ENCODE data around the gene MCIDAS. TPM values are rescaled to one million over a fixed set of nuclear protein-coding genes. Genes with fewer than 3 reads are reported as not detected.

The MCIDAS gene
- total RNA-seq, 1 experiment from 2014 or later = 6.4 TPM

DNA sequence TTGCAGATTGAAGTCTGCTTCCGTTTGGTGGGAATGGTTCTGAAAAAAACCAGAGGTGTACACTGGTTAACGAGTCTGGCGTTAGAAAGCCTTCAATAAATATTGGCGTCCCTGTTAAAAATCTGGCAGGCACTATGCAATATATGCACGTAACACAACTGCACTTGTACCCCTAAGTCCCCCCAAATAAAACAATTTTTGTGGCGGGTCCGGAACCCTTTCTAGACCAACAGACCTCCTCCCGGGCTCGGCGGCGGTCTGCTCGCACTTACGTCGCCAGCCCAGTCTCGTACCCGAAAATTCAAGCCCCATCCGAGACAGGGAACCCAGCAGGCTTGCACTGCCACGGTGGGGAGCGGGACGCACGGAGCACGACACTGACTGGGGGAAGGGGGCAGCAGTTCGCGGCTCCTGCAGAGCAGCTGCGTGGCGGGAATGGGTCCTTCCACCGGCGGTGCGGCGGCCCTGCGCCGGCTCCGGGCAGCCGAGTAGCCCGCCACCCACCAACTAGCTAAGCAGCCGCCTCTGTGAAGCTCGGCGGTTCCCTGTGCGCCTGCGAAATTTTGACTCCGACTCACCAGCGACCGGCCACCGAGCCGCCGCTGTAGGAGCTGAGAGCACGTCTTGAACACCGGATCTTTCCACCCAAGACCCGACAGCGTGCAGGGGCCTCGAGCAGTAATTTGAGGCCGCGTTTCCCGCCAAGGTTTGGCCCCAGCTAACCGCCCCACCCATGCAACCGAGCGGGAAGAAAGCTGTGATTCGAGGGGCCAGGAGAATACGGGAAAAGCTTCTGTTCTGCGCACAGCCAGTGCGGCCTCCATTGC, 3.9 kb downstream of the MCIDAS start:
- peaks cover 3% of the 10 kb centered on the region; the same call in 1 of the 2 replicates for H3K79me2 ChIP-seq (ENCODE audit: insufficient read depth, low read length)
- no peaks in the 10 kb centered on the region for H4K20me1 ChIP-seq (ENCODE audit: insufficient read depth)
- H3K9me3 ChIP-seq (ENCODE audit: control insufficient read depth in 1 of 2, insufficient read depth in 1 of 2, low read depth in 1 of 2, low read length in 2 of 2) = no peaks in the 10 kb centered on the region
- ChIA-PET CTCF (no interaction called here), POLR2A (no interaction called here), RAD21 (ENCODE audit: low non-redundant PET in 1 of 2, low total read pairs in 2 of 2, uncharacterized antibody in 2 of 2, unreplicated experiment in 2 of 2) (no interaction called here)
- peaks cover 23 to 36% of the 10 kb centered on the region in 2 experiments for H3K4me1 ChIP-seq (ENCODE audit: control insufficient read depth in 1 of 2, insufficient read depth in 2 of 2, low read length in 2 of 2)
- H2AFZ ChIP-seq (ENCODE audit: low read depth, low read length, poor library complexity, severe bottlenecking) = no peak overlapping the region
- TF ChIP-seq, protein P1, sequence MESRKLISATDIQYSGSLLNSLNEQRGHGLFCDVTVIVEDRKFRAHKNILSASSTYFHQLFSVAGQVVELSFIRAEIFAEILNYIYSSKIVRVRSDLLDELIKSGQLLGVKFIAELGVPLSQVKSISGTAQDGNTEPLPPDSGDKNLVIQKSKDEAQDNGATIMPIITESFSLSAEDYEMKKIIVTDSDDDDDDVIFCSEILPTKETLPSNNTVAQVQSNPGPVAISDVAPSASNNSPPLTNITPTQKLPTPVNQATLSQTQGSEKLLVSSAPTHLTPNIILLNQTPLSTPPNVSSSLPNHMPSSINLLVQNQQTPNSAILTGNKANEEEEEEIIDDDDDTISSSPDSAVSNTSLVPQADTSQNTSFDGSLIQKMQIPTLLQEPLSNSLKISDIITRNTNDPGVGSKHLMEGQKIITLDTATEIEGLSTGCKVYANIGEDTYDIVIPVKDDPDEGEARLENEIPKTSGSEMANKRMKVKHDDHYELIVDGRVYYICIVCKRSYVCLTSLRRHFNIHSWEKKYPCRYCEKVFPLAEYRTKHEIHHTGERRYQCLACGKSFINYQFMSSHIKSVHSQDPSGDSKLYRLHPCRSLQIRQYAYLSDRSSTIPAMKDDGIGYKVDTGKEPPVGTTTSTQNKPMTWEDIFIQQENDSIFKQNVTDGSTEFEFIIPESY (IDR thresholded peaks at IDR 0.05; ENCODE audit: extremely low read depth, insufficient replicate concordance, low read length) = no peak
- no peak for TF ChIP-seq EGR1 (IDR thresholded peaks at IDR 0.05; ENCODE audit: low read depth)
- TF ChIP-seq, protein P2, sequence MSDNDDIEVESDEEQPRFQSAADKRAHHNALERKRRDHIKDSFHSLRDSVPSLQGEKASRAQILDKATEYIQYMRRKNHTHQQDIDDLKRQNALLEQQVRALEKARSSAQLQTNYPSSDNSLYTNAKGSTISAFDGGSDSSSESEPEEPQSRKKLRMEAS (IDR thresholded peaks at IDR 0.05) = no peak
- TF ChIP-seq FOSL1 (IDR thresholded peaks at IDR 0.05; ENCODE audit: low read depth) = no peak
- no peak for TF ChIP-seq EZH2 (IDR thresholded peaks at IDR 0.05)
- no peak for TF ChIP-seq SP1 (IDR thresholded peaks at IDR 0.05; ENCODE audit: low read depth)
- H3K27ac ChIP-seq (ENCODE audit: low read depth, low read length) = no peak overlapping the region
- DNase-seq (ENCODE audit: low read depth, low spot score) (no peak), ATAC-seq (no peak)
- no peak overlapping the region for H3K4me3 ChIP-seq (replicated peaks in 1 of 2; ENCODE audit: low read depth in 1 of 2, low read length in 2 of 2)
- no peak overlapping the region for H3K9ac ChIP-seq (ENCODE audit: low read length)
- H3K36me3 ChIP-seq (ENCODE audit: control insufficient read depth in 1 of 2, insufficient read depth in 2 of 2, low read length in 2 of 2) = peaks cover 5 to 6% of the 10 kb centered on the region in 2 experiments; a peak in 1 of 4 replicates
- BruUV-seq (replicated peaks) = no TSS peak
- no peak overlapping the region for H3K4me2 ChIP-seq (ENCODE audit: low read length)
- H3K9me2 ChIP-seq (ENCODE audit: insufficient read depth) = 0 out of 2 replicates have a peak, but pooled peaks cover 1% of the 10 kb centered on the region
- intact Hi-C loops (cut with micrococcal nuclease) = no loop called here
- no peaks in the 10 kb centered on the region for H3K27me3 ChIP-seq (ENCODE audit: insufficient read depth, low read length)

All from HCT116 (cell line).